ENCODE data around the gene RALA. TPM values are rescaled to one million over a fixed set of nuclear protein-coding genes. Genes with fewer than 3 reads are reported as not detected.

Gene RALA
- total and polyA plus RNA-seq, 2 of the 13 experiments (the other 11 are each of a cell fraction or from before 2014, with no cell fraction given), result 11.8 to 19.5 TPM

DNA sequence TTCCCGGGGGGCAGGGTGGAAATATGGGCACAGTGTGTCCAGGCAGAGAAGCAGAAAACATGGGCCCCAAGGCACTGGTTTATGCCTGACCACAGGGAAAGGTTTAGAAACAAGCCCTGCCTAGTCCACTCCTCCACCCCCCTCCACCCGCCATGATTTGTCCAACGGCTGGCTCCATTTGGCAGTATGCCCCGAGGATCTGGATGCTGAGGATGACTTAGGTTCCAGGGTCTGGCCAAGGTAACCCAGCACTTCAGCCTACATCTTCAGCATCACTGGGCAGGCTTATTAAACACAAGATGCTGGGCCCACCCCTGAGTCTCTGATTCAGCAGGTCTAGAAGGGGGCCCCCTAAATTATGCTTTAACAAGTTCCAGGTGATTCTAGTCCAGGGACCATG, 121.9 kb downstream of the RALA start:
- H2AFZ ChIP-seq (ENCODE audit: low read length), result no peak overlapping the region
- no peaks in the 10 kb centered on the region for H4K20me1 ChIP-seq (ENCODE audit: insufficient read depth, low read length)
- no TSS peak for BruUV-seq (replicated peaks)
- no peak for ATAC-seq
- H3K9me3 ChIP-seq (ENCODE audit: low read length), result no peaks in the 10 kb centered on the region
- no peak for DNase-seq (ENCODE audit: low spot score)
- H3K27me3 ChIP-seq (ENCODE audit: control insufficient read depth in 1 of 2, insufficient read depth in 2 of 2, low read length in 2 of 2), result no peaks in the 10 kb centered on the region
- peaks cover 10% of the 10 kb centered on the region for H3K4me1 ChIP-seq (ENCODE audit: insufficient read depth, low read length)
- no peak overlapping the region for H3K4me3 ChIP-seq (replicated peaks in 1 of 3; ENCODE audit: insufficient read depth in 1 of 3, low read depth in 2 of 3, low read length in 3 of 3)
- no peak overlapping the region for H3K4me2 ChIP-seq (ENCODE audit: low read depth, low read length)
- in situ Hi-C loops (cut with HindIII; ENCODE audit: extremely low pct_ligation_motif_present, low pct_unique_long_range_greater_than_20kb) (loop anchor here (5.0 kb wide), 1 partner anchor 163 kb away; no protein-coding TSS in a partner anchor), intact Hi-C loops (cut with micrococcal nuclease; ENCODE audit: unreplicated experiment) (no loop called here)
- H3K79me2 ChIP-seq (ENCODE audit: insufficient read depth, low read length), result no peaks in the 10 kb centered on the region
- CTCF ChIA-PET (ENCODE audit: low intra/inter-chr PET ratio, low total read pairs), result interaction anchor here (2.8 kb wide), 1 partner anchor 164 kb away, joined by 53 read pairs; no protein-coding TSS in a partner anchor
- no peak for FAIRE-seq
- POLR2A ChIA-PET, result no interaction called here
- WGBS (ENCODE audit: low lambda C conversion rate), result 20% methylated on average over 1 of the region's 4 CpGs
- H3K36me3 ChIP-seq (replicated peaks in 1 of 2; ENCODE audit: control insufficient read depth in 1 of 2, insufficient read depth in 2 of 2, low read length in 2 of 2), result no peaks in the 10 kb centered on the region
- no peak overlapping the region for H3K9ac ChIP-seq (ENCODE audit: insufficient read depth, low read depth, low read length)
- no peak for TF ChIP-seq KLF11 (CRISPR knock-in tag; IDR thresholded peaks at IDR 0.05)
- TF ChIP-seq, protein P1, sequence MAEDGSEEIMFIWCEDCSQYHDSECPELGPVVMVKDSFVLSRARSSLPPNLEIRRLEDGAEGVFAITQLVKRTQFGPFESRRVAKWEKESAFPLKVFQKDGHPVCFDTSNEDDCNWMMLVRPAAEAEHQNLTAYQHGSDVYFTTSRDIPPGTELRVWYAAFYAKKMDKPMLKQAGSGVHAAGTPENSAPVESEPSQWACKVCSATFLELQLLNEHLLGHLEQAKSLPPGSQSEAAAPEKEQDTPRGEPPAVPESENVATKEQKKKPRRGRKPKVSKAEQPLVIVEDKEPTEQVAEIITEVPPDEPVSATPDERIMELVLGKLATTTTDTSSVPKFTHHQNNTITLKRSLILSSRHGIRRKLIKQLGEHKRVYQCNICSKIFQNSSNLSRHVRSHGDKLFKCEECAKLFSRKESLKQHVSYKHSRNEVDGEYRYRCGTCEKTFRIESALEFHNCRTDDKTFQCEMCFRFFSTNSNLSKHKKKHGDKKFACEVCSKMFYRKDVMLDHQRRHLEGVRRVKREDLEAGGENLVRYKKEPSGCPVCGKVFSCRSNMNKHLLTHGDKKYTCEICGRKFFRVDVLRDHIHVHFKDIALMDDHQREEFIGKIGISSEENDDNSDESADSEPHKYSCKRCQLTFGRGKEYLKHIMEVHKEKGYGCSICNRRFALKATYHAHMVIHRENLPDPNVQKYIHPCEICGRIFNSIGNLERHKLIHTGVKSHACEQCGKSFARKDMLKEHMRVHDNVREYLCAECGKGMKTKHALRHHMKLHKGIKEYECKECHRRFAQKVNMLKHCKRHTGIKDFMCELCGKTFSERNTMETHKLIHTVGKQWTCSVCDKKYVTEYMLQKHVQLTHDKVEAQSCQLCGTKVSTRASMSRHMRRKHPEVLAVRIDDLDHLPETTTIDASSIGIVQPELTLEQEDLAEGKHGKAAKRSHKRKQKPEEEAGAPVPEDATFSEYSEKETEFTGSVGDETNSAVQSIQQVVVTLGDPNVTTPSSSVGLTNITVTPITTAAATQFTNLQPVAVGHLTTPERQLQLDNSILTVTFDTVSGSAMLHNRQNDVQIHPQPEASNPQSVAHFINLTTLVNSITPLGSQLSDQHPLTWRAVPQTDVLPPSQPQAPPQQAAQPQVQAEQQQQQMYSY (CRISPR knock-in tag; IDR thresholded peaks at IDR 0.05), result peak; percentile 34; the same call in 1 of the 2 replicates
- no peak overlapping the region for H3K27ac ChIP-seq (ENCODE audit: extremely low read length, insufficient read depth, low read length)

- H3K27ac ChIP-seq (ENCODE audit: extremely low read length, insufficient read depth, low read length), result no peak overlapping the region
- no peak overlapping the region for H3K9ac ChIP-seq (ENCODE audit: insufficient read depth, low read depth, low read length)
- no peaks in the 10 kb centered on the region for H3K27me3 ChIP-seq (ENCODE audit: control insufficient read depth in 1 of 2, insufficient read depth in 2 of 2, low read length in 2 of 2)
- H4K20me1 ChIP-seq (ENCODE audit: insufficient read depth, low read length), result no peaks in the 10 kb centered on the region
- CTCF ChIA-PET (ENCODE audit: low intra/inter-chr PET ratio, low total read pairs), result interaction anchor here (0.6 to 2.8 kb wide), 2 partner anchors 50 to 165 kb away, joined by 3 to 53 read pairs; no protein-coding TSS in a partner anchor
- H3K36me3 ChIP-seq (replicated peaks in 1 of 2; ENCODE audit: control insufficient read depth in 1 of 2, insufficient read depth in 2 of 2, low read length in 2 of 2), result no peaks in the 10 kb centered on the region
- intact Hi-C loops (cut with micrococcal nuclease; ENCODE audit: unreplicated experiment), result loop anchor here (1.0 kb wide), 1 partner anchor 166 kb away; no protein-coding TSS in a partner anchor
- peak; percentile 48 for FAIRE-seq
- no peak overlapping the region for H3K4me3 ChIP-seq (replicated peaks in 1 of 3; ENCODE audit: insufficient read depth in 1 of 3, low read depth in 2 of 3, low read length in 3 of 3)
- no TSS peak for BruUV-seq (replicated peaks)
- H3K9me3 ChIP-seq (ENCODE audit: low read length), result no peaks in the 10 kb centered on the region
- peak; percentile 72 for ATAC-seq
- POLR2A ChIA-PET, result no interaction called here
- H3K4me2 ChIP-seq (ENCODE audit: low read depth, low read length), result no peak overlapping the region
- H3K4me1 ChIP-seq (ENCODE audit: insufficient read depth, low read length), result peaks cover 20% of the 10 kb centered on the region
- in situ Hi-C loops (cut with HindIII; ENCODE audit: extremely low pct_ligation_motif_present, low pct_unique_long_range_greater_than_20kb), result loop anchor here (5.0 kb wide), 1 partner anchor 164 kb away; no protein-coding TSS in a partner anchor
- peak; percentile 54 for DNase-seq (ENCODE audit: low spot score)
- no peaks in the 10 kb centered on the region for H3K79me2 ChIP-seq (ENCODE audit: insufficient read depth, low read length)
- H2AFZ ChIP-seq (ENCODE audit: low read length), result no peak overlapping the region
- WGBS (ENCODE audit: low lambda C conversion rate), result 30% methylated on average over 11 of the region's 11 CpGs
- peak; percentile 60 for TF ChIP-seq XRCC5 (optimal IDR thresholded peaks at IDR 0.05; ENCODE audit: low read length)
- no peak for TF ChIP-seq ZNF580 (CRISPR knock-in tag; IDR thresholded peaks at IDR 0.05; ENCODE audit: borderline replicate concordance, low read depth)
- peak; percentile 85 for TF ChIP-seq SMC3 (IDR thresholded peaks at IDR 0.05; ENCODE audit: low read length)
- TF ChIP-seq, protein P2, sequence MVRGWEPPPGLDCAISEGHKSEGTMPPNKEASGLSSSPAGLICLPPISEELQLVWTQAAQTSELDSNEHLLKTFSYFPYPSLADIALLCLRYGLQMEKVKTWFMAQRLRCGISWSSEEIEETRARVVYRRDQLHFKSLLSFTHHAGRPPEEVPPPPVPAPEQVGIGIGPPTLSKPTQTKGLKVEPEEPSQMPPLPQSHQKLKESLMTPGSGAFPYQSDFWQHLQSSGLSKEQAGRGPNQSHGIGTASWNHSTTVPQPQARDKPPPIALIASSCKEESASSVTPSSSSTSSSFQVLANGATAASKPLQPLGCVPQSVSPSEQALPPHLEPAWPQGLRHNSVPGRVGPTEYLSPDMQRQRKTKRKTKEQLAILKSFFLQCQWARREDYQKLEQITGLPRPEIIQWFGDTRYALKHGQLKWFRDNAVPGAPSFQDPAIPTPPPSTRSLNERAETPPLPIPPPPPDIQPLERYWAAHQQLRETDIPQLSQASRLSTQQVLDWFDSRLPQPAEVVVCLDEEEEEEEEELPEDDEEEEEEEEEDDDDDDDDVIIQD (CRISPR knock-in tag; IDR thresholded peaks at IDR 0.05; ENCODE audit: low read depth), result 0 out of 2 replicates have a peak, but pooled peaks have one; percentile 20
- peak; percentile 84 for TF ChIP-seq CTCF (CRISPR knock-in tag; IDR thresholded peaks at IDR 0.05)
- TF ChIP-seq HOXD1 (CRISPR knock-in tag; IDR thresholded peaks at IDR 0.05), result no peak
- peak; percentile 68 for TF ChIP-seq RAD21 (CRISPR knock-in tag; IDR thresholded peaks at IDR 0.05)
Observed at GRCh38 chr7:39746103-39746819, 122.9 kb downstream of the RALA start.
